HL-60 (cell line): Measurements from ENCODE around the gene DOC2B.

Experiments used
- POLR2AphosphoS5 ChIP-seq: IDR thresholded peaks from 2 replicates; pipeline ENCODE4 v1.6.1; 2012; ENCODE audit warnings: low read depth
- SPI1 ChIP-seq: IDR thresholded peaks from 2 replicates; pipeline ENCODE4 v1.6.1; 2012; ENCODE audit warnings: low read depth, mild to moderate bottlenecking, borderline replicate concordance
- TF ChIP-seq, protein P1 (sequence below): IDR thresholded peaks from 2 replicates; pipeline ENCODE4 v1.6.1; 2012; ENCODE audit warnings: low read depth; ENCODE audit not compliant: insufficient replicate concordance
- TF ChIP-seq, protein P2 (sequence below): IDR thresholded peaks from one replicate; pipeline ENCODE4 v1.5.1; 2011; ENCODE audit warnings: low read length, control low read depth, inconsistent platforms; ENCODE audit not compliant: insufficient read depth

DNA sequence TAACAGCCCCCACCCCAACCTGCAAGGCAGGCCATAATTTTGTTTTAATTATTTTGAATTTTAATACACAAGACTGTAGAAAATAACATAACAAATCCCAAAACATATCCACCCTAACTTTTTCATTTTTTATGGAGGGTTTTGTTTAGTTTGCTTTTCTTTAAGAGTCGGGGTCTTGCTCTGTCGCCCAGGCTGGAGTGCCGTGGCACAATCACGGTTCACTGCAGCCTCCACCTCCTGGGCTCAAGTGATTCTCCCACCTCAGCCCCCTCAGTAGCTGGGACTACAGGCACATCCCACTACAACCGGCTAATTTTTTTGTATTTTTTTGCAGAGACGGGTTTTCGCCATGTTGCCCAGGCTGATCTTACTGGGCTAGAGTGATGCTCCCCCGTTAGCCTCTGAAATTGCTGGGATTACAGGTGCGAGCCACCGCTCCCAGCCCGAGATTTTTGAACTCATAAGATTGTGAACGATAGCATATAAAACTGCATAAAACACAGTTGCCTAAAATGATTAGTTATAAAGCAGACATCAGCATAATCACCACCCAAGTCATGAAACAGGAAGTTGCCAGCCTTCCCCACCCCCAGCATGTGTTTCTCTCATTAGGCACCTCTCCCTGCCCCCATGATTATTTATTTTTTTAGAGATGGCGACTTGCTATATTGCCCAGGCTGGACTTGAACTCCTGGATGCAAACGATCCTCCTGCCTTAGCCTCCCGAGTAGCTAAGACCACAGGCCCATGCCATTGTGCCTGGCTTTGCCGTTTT is 13.6 kb upstream of the DOC2B start:
- TF ChIP-seq, protein P1, sequence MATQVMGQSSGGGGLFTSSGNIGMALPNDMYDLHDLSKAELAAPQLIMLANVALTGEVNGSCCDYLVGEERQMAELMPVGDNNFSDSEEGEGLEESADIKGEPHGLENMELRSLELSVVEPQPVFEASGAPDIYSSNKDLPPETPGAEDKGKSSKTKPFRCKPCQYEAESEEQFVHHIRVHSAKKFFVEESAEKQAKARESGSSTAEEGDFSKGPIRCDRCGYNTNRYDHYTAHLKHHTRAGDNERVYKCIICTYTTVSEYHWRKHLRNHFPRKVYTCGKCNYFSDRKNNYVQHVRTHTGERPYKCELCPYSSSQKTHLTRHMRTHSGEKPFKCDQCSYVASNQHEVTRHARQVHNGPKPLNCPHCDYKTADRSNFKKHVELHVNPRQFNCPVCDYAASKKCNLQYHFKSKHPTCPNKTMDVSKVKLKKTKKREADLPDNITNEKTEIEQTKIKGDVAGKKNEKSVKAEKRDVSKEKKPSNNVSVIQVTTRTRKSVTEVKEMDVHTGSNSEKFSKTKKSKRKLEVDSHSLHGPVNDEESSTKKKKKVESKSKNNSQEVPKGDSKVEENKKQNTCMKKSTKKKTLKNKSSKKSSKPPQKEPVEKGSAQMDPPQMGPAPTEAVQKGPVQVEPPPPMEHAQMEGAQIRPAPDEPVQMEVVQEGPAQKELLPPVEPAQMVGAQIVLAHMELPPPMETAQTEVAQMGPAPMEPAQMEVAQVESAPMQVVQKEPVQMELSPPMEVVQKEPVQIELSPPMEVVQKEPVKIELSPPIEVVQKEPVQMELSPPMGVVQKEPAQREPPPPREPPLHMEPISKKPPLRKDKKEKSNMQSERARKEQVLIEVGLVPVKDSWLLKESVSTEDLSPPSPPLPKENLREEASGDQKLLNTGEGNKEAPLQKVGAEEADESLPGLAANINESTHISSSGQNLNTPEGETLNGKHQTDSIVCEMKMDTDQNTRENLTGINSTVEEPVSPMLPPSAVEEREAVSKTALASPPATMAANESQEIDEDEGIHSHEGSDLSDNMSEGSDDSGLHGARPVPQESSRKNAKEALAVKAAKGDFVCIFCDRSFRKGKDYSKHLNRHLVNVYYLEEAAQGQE, result no peak
- TF ChIP-seq SPI1 (no peak), POLR2AphosphoS5 (no peak)
- TF ChIP-seq, protein P2, sequence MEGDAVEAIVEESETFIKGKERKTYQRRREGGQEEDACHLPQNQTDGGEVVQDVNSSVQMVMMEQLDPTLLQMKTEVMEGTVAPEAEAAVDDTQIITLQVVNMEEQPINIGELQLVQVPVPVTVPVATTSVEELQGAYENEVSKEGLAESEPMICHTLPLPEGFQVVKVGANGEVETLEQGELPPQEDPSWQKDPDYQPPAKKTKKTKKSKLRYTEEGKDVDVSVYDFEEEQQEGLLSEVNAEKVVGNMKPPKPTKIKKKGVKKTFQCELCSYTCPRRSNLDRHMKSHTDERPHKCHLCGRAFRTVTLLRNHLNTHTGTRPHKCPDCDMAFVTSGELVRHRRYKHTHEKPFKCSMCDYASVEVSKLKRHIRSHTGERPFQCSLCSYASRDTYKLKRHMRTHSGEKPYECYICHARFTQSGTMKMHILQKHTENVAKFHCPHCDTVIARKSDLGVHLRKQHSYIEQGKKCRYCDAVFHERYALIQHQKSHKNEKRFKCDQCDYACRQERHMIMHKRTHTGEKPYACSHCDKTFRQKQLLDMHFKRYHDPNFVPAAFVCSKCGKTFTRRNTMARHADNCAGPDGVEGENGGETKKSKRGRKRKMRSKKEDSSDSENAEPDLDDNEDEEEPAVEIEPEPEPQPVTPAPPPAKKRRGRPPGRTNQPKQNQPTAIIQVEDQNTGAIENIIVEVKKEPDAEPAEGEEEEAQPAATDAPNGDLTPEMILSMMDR, result no peak
